ENCODE data around the gene CACNB4. TPM values are rescaled to one million over a fixed set of nuclear protein-coding genes. Genes with fewer than 3 reads are reported as not detected.
A peak's percentile ranks its signal among the peaks of the same experiment; 100 is the strongest.

Gene CACNB4
- total and polyA plus RNA-seq, 10 donors, result 0.14 to 5.1 (median 1.6) TPM

- no peak for DNase-seq
- H3K27ac ChIP-seq, result peak overlapping the region in 1 of 8 donors; percentile 56
- H3K4me1 ChIP-seq, result peaks cover 0 to 6% (median 2%) of the 10 kb centered on the region in 6 donors
- H3K27me3 ChIP-seq (replicated peaks in 1 of 7), result no peaks in the 10 kb centered on the region
- intact Hi-C loops (cut with DNase I; ENCODE audit: low total_unique reads), result no loop called here
- 49 to 90% (median 67%) methylated on average over 2 of the region's 2 CpGs for WGBS, 5 donors
- TF ChIP-seq POLR2AphosphoS5 (IDR thresholded peaks at IDR 0.05) (no peak), POLR2A (IDR thresholded peaks at IDR 0.05) (no peak), CTCF (IDR thresholded peaks at IDR 0.05 in 8 of 11, conservative IDR thresholded peaks at IDR 0.05 in 3 of 11) (no peak)
- no peaks in the 10 kb centered on the region for H3K9me3 ChIP-seq
- no peaks in the 10 kb centered on the region for H3K36me3 ChIP-seq
- no peak overlapping the region for H3K4me3 ChIP-seq
Observed at GRCh38 chr2:151928380-151928779, 170.5 kb downstream of the CACNB4 start.

- no peak overlapping the region for H3K4me3 ChIP-seq
- H3K4me1 ChIP-seq, result peaks cover 0 to 13% (median 4%) of the 10 kb centered on the region in 6 donors
- no peak for DNase-seq
- H3K36me3 ChIP-seq, result no peaks in the 10 kb centered on the region
- intact Hi-C loops (cut with DNase I; ENCODE audit: low total_unique reads), result no loop called here
- no peaks in the 10 kb centered on the region for H3K9me3 ChIP-seq
- TF ChIP-seq CTCF (IDR thresholded peaks at IDR 0.05 in 8 of 11, conservative IDR thresholded peaks at IDR 0.05 in 3 of 11), result no peak
- no peak for TF ChIP-seq POLR2AphosphoS5 (IDR thresholded peaks at IDR 0.05)
- TF ChIP-seq POLR2A (IDR thresholded peaks at IDR 0.05), result no peak
- H3K27me3 ChIP-seq (replicated peaks in 1 of 7), result no peaks in the 10 kb centered on the region
- WGBS, 5 donors, result 85 to 94% (median 90%) methylated on average over 7 of the region's 7 CpGs
- H3K27ac ChIP-seq, result peak overlapping the region in 1 of 8 donors; percentile 56
Observed at GRCh38 chr2:151927501-151928221, 171.2 kb downstream of the CACNB4 start.

- Histone ChIP-seq H3K27ac (peak overlapping the region in 5 of 8 donors; percentile 9 to 76 (median 53)), H3K36me3 (no peaks in the 10 kb centered on the region), H3K4me1 (peaks cover 0 to 36% (median 7%) of the 10 kb centered on the region in 6 donors), H3K27me3 (replicated peaks in 1 of 7) (no peaks in the 10 kb centered on the region), H3K4me3 (no peak overlapping the region), H3K9me3 (no peaks in the 10 kb centered on the region)
- peak in 2 of 3 donors; percentile 36 to 45 for TF ChIP-seq POLR2AphosphoS5 (IDR thresholded peaks at IDR 0.05)
- no peak for TF ChIP-seq CTCF (IDR thresholded peaks at IDR 0.05 in 8 of 11, conservative IDR thresholded peaks at IDR 0.05 in 3 of 11)
- 33 to 49% (median 41%) methylated on average over 5 of the region's 5 CpGs for WGBS, 5 donors
- DNase-seq, result peak; percentile 84
- intact Hi-C loops (cut with DNase I; ENCODE audit: low total_unique reads), result no loop called here
Observed at GRCh38 chr2:151922845-151923666, 175.8 kb downstream of the CACNB4 start.

GRCh38 chr2:151919786-151920185 lies 179.1 kb downstream of the CACNB4 start:
- no peak overlapping the region for H3K4me3 ChIP-seq
- no peaks in the 10 kb centered on the region for H3K9me3 ChIP-seq
- TF ChIP-seq POLR2AphosphoS5 (IDR thresholded peaks at IDR 0.05) (no peak), POLR2A (IDR thresholded peaks at IDR 0.05) (no peak), CTCF (IDR thresholded peaks at IDR 0.05 in 8 of 11, conservative IDR thresholded peaks at IDR 0.05 in 3 of 11) (no peak)
- no peak overlapping the region for H3K27ac ChIP-seq
- no peaks in the 10 kb centered on the region for H3K36me3 ChIP-seq
- H3K4me1 ChIP-seq, result peaks cover 0 to 53% (median 10%) of the 10 kb centered on the region in 6 donors
- 0 to 16% (median 7%) methylated on average over 1 of the region's 1 CpG for WGBS, 5 donors
- intact Hi-C loops (cut with DNase I; ENCODE audit: low total_unique reads), result no loop called here
- DNase-seq, result no peak
- no peaks in the 10 kb centered on the region for H3K27me3 ChIP-seq (replicated peaks in 1 of 7)
